SJSA1 (cell line): ENCODE measurements around the gene MST1R. TPM values are rescaled to one million over a fixed set of nuclear protein-coding genes. Genes with fewer than 3 reads are reported as not detected.
A peak's percentile ranks its signal among the peaks of the same experiment; 100 is the strongest.
"Not testable (repeated sequence)": the region's sequence is repeated elsewhere in the genome, so short reads cannot be mapped to it uniquely, and the experiment has no call there.

Source experiments
- DNase-seq, 2 experiments: peaks; one replicate each; pipeline ENCODE4 v3.0.0-alpha.2; 2015 to 2020; ENCODE audit warnings: low spot score in 2 of 2, low read depth in 1 of 2
- H3K27ac ChIP-seq: fragments of 250-450 bp; sonication (Bioruptor Pico); 2 replicates; pipeline ENCODE4 v1.5.1; 2020; ENCODE audit warnings: mild to moderate bottlenecking, moderate library complexity
- H3K27me3 ChIP-seq: fragments of 250-450 bp; sonication (Bioruptor Pico); replicated peaks from 2 replicates; pipeline ENCODE4 v1.5.1; 2020; ENCODE audit warnings: mild to moderate bottlenecking, moderate library complexity
- H3K36me3 ChIP-seq: fragments of 250-450 bp; sonication (Bioruptor Pico); 2 replicates; pipeline ENCODE4 v1.5.1; 2020; ENCODE audit warnings: mild to moderate bottlenecking
- H3K4me1 ChIP-seq: fragments of 250-450 bp; sonication (Bioruptor Pico); replicated peaks from 2 replicates; pipeline ENCODE4 v1.6.1; 2021; ENCODE audit warnings: mild to moderate bottlenecking
- H3K4me3 ChIP-seq: fragments of 250-450 bp; sonication (Bioruptor Pico); 2 replicates; pipeline ENCODE4 v1.5.1; 2020; ENCODE audit warnings: mild to moderate bottlenecking
- H3K9me3 ChIP-seq: fragments of 250-450 bp; sonication (Bioruptor Pico); replicated peaks from 2 replicates; pipeline ENCODE4 v1.5.1; 2020; ENCODE audit warnings: mild to moderate bottlenecking
- total RNA-seq: library from RNA; depleted of rRNA; stranded (reverse); fragments of >200 nt; shearing (Covaris generic); gene quantifications from 2 replicates; pipeline ENCODE4 v1.2.3, GENCODE V29; 2014; rRNA removed

MST1R gene
- total RNA-seq = not detected in 2 replicates

DNA sequence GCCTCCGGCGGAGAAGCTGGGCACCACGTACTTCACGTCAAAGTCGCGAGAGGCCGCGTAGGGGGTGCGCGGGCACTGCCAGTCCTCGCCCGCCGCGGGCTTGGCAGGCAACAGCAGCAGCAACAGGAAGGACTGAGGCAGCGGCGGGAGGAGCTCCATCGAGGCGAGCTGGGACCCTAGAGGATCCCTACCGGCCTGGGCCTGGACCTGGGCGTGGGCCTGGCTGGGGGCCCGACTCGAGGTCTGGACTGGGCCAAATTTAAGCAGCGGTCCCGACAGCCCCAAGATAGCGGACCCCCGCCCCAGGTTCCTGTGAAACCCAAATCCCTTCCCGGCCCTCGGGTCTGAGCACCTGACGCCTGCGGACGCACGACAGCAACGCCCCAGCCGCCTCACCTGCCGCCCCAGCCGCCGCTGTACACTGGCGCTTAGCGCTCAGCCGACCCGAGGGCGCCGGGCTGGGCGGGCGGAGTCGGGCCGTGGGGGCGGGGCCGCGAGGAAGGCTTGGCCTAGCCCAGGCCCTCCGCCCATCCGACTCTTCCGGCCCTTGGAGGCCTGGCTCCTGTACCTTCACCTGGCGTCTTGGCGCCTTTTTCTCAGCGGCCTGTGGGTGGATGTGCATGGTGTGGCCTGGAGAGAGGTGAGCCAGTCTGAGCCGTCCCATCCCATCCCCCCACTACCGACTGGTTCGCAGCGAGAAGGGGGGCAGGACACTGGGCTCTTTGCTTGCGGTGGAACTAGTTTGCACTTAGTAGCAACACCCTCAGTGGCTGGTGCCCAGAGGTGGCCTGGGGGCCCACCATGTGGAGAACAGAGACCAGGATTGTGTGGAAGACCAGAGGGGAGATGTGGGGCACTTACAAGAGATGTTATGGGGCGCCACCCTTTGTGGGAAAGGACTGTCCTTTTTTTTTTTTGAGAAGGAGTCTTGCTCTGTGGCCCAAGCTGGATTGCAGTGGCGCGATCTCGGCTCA is at the start of gene MST1R:
MST1R (minus strand) TSS at position 423 of the 974 bp plus-strand sequence; CDS start at position 159, 264 bp downstream.
- Histone ChIP-seq H3K27ac (no peak within 1 kb of the TSS), H3K9me3 (no peaks in the 10 kb centered on the region), H3K4me1 (no peaks in the 10 kb centered on the region; the same call in 1 of the 2 replicates), H3K27me3 (no peaks in the 10 kb centered on the region), H3K4me3 (no peak within 1 kb of the TSS), H3K36me3 (no peaks in the 10 kb centered on the region)
- no peak for DNase-seq

DNA sequence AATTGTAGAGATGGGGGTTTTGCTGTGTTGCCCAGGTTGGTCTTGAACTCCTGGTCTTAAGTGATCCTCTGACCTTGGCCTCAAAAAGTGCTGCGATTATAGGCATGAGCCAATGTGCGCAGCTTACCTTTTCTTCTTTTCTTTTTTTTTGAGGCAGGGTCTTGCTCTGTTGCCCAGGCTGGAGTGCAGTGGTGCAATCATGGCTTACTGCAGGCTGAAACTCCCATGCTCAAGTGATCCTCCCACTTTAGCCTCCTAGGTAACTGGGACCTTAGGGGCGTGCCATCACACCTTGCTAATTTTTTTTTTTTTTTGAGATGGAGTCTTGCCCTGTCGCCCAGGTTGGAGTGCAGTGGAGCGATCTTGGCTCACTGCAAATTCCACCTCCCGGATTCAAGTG is 49.3 kb upstream of the MST1R start:
- peaks cover 17% of the 10 kb centered on the region for H3K4me1 ChIP-seq
- no peak overlapping the region for H3K27ac ChIP-seq
- H3K9me3 ChIP-seq = no peaks in the 10 kb centered on the region
- H3K36me3 ChIP-seq = no peaks in the 10 kb centered on the region
- H3K4me3 ChIP-seq = no peak overlapping the region
- H3K27me3 ChIP-seq = no peaks in the 10 kb centered on the region
- no peak for DNase-seq

DNA sequence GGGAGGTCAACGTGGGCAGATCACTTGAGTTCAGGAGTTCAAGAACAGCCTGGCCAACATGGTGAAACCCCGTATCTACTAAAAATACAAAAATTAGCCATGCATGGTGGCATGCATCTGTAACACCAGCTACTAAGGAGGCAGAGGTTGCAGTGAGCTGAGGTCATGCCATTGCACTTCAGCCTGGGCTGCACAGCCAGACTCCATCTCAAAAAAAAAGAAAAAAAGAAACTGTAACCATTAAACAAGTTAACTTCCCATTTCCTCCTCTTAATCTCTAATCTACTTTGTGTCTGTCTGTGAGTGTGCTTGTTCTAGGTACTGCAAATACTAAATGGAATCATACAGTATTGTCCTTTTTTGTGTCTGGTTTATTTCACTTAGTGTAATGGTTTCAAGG is 39.0 kb upstream of the MST1R start:
- Histone ChIP-seq H3K27ac (no peak overlapping the region), H3K36me3 (peaks cover 10% of the 10 kb centered on the region), H3K4me1 (peaks cover 8% of the 10 kb centered on the region), H3K4me3 (no peak overlapping the region), H3K9me3 (no peaks in the 10 kb centered on the region), H3K27me3 (no peaks in the 10 kb centered on the region)
- DNase-seq = no peak

DNA sequence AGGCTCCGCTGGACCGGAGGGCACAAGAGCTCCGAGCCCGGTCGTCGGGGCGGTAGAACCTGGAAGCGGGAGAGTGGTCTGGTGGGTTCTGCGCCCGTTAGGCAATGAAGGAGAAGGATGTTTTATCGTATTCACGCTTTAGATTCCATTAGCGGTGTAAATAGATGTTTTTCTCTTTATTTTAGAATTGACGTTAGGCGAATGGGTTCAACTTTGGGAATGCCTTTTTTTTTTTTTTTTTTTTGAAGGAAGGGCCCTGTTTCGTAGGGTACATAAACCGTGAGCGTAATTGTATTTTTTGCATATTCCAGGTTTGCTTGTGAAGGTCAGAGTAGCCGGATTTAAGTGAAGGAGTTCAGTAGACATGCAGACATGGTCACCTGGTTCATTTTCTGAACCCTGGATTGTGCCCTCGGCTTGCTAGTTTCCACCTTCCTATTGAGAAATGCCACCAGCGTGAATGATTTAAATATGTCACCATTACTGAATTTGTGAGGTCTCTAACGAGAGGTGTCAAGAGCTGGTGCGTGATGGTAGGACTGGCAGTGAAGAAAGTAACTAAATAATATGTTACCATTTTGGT is 37.1 kb upstream of the MST1R start:
- Histone ChIP-seq H3K9me3 (no peaks in the 10 kb centered on the region), H3K36me3 (peaks cover 10% of the 10 kb centered on the region), H3K27ac (peak overlapping the region; percentile 83), H3K4me1 (peaks cover 8% of the 10 kb centered on the region), H3K4me3 (peak overlapping the region; percentile 86), H3K27me3 (no peaks in the 10 kb centered on the region)
- no peak for DNase-seq

DNA sequence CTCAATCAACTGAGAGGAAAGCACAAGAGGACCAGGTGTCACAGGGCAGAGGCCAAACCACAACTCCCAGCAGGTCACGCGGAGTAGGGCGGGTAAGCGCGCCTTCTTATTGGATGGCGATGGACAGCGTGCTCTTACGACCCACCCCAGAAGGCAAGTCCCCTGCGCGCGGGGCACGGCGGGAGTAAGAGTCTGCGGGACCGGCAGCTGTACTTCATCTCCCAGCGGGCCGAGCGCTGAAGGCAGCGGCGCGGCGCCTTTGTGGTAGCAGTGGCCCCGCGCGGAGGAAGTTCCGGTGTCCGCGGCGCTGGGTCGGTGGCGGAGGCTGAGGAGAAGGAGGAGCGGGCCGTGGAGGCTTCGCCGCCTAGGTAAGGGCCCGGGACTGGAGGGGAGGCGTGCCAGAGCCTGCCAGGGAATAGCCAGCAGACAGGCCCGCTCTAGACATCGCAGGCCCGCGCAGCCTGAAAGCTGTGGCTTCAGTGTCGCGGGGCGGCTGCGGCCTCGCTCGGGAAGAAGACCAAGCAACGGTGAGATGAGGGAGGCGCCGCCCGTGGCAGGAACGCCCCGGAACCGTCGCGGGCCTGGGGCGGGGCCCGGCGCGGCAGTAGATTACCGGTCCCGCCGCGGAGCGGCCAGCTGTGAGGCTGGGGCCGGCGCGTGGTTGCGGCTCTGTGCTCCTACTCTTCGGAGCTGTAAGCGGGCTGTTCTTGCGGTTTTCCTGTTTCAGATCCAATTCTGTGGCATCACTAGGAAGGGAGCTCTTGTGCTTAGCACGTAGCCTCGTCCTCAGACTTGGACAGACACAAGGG is 36.4 kb upstream of the MST1R start, which contains the start of gene RBM6:
RBM6 (plus strand) TSS at position 293 of the 809 bp plus-strand sequence. CDS start 22,492 bp downstream, outside the sequence.
- H3K27me3 ChIP-seq = no peaks in the 10 kb centered on the region
- peak within 1 kb of the TSS; percentile 86 for H3K4me3 ChIP-seq
- DNase-seq = peak; percentile 94
- peaks cover 10% of the 10 kb centered on the region for H3K36me3 ChIP-seq
- peak within 1 kb of the TSS; percentile 83 for H3K27ac ChIP-seq
- peaks cover 8% of the 10 kb centered on the region for H3K4me1 ChIP-seq
- no peaks in the 10 kb centered on the region for H3K9me3 ChIP-seq

DNA sequence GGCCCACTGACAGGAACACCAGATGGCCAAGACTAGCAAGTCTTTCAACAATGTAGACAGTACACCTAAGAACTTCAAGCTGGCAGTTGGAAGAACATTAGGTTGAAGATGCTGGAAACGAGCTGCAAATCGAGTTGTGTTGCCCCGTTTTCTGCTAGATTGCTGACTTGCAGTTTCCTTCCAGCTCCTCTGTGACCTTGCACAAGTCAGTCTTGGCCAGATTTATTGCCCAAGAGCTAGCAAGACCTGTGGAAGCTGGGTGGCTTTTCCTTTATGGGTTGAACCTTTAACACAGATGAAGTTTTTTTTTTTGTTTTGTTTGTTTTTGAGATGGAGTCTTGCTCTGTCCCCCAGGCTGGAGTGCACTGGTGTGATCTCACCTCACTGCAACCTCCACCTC is 33.4 kb upstream of the MST1R start:
- no peaks in the 10 kb centered on the region for H3K27me3 ChIP-seq
- no peaks in the 10 kb centered on the region for H3K9me3 ChIP-seq
- H3K4me1 ChIP-seq = peaks cover 8% of the 10 kb centered on the region
- no peak overlapping the region for H3K27ac ChIP-seq
- H3K36me3 ChIP-seq = peaks cover 6% of the 10 kb centered on the region
- no peak overlapping the region for H3K4me3 ChIP-seq
- no peak for DNase-seq

DNA sequence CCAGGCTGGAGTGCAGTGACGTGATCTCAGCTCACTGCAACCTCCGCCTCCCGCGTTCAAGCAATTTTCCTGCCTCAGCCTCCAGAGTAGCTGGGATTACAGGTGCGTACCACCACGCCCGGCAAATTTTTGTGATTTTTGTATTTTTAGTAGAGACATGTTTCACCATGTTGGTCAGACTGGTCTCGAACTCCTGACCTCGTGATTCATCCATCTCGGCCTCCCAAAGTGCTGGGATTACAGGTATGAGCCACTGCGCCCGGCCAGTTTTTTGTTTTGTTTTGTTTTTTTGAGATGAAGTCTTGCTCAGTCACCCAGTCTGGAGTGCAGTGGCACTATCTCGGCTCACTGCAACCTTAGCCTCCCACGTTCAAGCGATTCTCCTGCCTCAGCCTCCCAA is 28.6 kb upstream of the MST1R start:
- H3K27ac ChIP-seq, H3K4me3 ChIP-seq, H3K36me3 ChIP-seq, DNase-seq, H3K27me3 ChIP-seq, H3K9me3 ChIP-seq: not testable (repeated sequence)
- peaks cover 13% of the 10 kb centered on the region for H3K4me1 ChIP-seq

DNA sequence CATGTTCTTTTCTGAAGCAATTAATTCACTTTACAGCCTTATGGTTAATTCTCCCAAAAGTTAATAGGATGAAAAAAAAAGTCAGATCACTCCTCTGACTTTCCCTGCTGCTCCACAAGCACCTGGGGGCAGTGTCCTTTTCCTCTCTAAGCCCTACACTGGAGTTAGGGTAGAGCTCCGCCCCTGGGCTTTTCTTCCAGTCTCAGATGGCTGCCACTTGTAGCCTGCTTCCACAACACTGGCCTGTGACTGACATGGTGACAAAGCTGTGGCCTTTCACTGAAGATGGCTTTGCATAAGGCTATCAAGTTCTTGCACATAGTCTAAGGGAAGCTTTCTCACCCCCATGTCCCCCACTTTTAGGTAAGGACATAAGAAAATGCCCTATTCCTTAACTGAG is 27.2 kb upstream of the MST1R start:
- Histone ChIP-seq H3K4me1 (peaks cover 13% of the 10 kb centered on the region), H3K27me3 (no peaks in the 10 kb centered on the region), H3K27ac (no peak overlapping the region), H3K36me3 (no peaks in the 10 kb centered on the region), H3K4me3 (no peak overlapping the region), H3K9me3 (no peaks in the 10 kb centered on the region)
- no peak for DNase-seq

DNA sequence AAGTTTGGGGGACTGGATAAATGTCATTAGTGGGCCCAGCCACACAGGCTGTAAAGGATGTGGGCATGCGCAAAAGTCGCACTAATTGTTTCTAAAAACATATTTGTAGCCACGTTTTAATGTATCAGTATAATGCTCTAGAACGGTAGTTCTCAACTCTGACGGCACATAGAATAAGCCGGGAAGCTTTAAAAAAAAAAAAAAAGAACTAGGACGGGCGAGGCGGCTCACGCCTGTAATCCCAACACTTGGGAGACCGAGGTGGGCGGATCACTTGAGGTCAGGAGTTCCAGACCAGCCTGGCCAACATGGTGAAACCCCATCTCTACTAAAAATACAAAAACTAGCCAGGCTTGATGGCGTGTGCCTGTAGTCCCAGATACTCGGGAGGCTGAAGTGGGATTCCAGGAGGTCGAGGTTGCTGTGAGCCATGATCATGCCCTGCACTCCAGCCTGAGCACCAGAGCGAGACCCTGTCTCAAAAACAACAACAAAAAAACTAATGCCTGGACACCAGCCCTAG is 26.6 kb upstream of the MST1R start:
- H3K4me1 ChIP-seq = peaks cover 13% of the 10 kb centered on the region
- DNase-seq = no peak
- no peaks in the 10 kb centered on the region for H3K27me3 ChIP-seq
- peak overlapping the region; percentile 37; the same call in 1 of the 2 replicates for H3K27ac ChIP-seq
- H3K9me3 ChIP-seq = no peaks in the 10 kb centered on the region
- H3K4me3 ChIP-seq = peak overlapping the region; percentile 60
- H3K36me3 ChIP-seq = no peaks in the 10 kb centered on the region

DNA sequence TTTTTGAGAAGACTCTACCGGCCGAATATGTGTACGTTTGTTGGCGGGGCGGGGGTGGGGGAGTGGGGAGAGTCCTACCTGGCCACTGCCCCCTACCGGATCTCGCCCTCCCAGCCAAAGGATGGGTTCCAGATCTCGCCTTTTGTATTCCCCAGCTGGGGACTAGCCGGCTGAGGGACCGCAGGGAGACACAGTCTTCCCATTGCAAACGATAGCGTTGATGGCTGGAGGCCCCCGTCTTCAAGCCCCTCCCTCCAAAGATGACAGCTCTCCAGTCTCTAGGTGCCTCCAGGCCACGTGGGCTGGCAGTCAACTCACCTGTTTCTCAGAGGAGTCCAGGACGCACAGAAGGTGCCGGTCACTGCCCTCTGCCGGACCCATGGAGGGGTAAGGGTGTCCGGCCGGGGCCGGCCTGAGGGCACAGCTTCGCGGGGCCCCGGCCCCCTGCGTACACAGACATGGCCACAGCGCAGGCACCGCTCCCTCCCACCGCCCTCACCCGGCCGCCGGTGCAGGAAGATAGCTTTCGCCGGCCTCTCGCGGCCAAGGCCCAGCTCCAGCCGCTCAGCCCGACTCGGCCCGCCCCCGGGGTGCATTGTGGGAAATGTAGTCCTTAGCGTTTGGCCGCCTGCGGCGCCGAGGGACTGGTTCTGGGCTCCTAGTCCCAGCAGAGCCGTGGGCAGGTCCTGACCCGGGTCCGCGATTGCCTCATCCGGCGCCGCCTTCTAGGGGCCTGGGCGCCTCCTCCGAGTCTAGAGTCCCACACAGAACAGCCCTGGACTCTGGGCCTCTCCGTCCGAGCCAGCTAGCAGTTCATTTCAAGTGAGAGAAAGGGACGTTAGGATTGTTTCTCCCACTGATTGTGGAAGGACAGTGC is 25.9 kb upstream of the MST1R start, which contains the start of gene MON1A:
MON1A (minus strand) TSS at position 521 of the 877 bp plus-strand sequence. CDS start 16,465 bp downstream, outside the sequence.
- no peaks in the 10 kb centered on the region for H3K9me3 ChIP-seq
- no peaks in the 10 kb centered on the region for H3K36me3 ChIP-seq
- DNase-seq = peak; percentile 81 to 93

DNA sequence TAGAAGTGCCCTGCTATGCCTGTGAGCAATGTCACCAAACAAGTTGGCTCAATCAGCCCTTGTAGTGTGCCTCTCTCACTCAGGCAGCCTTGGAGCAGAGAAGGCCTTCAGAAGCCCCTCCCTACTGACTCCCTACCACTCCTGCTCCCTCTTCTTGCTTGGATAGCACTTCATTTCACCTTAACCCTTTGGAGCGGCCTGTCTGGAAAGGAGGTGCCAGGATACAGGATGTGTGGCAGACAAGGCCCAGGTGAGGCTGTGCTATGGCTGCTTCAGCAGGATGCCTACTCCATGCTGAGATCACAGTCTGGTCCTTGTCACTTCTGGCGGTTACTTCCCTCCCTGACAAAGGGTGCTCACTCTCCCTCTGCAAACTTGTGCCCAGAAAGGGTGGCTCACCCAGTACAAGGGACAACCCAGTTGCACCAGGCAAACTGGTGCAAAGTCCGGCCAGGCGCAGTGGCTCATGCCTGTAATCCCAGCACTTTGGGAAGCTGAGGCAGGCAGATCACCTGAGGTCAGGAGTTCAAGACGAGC is 24.9 kb upstream of the MST1R start:
- Histone ChIP-seq H3K4me3 (peak overlapping the region; percentile 60), H3K9me3 (no peaks in the 10 kb centered on the region), H3K36me3 (no peaks in the 10 kb centered on the region), H3K4me1 (peaks cover 25% of the 10 kb centered on the region), H3K27me3 (no peaks in the 10 kb centered on the region), H3K27ac (no peak overlapping the region)
- DNase-seq = no peak

More for the DNA sequence above, 25.9 kb upstream of the MST1R start, which contains the start of gene MON1A:
- no peaks in the 10 kb centered on the region for H3K27me3 ChIP-seq
- H3K4me3 ChIP-seq = peak within 1 kb of the TSS; percentile 60
- H3K27ac ChIP-seq = peak within 1 kb of the TSS; percentile 37; the same call in 1 of the 2 replicates
- H3K4me1 ChIP-seq = peaks cover 20% of the 10 kb centered on the region

DNA sequence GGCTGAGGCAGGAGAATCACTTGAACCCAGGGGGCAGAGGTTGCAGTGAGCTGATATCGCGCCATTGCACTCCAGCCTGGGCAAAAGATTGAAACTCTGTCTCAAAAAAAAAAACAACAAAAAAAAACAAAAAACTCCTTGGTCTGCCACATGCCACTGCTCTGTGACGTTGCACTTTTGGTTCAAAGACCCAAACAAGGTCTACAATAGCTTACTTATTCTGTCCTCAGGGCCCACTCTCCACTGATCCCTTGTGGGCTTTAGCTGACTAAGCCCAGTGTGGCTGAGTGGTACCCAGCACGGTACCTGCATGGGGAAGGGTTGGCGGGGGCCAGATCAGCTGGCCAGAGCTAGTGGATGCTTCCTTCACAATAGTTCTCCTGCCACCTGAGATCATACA is 24.1 kb upstream of the MST1R start:
- peaks cover 25% of the 10 kb centered on the region for H3K4me1 ChIP-seq
- no peaks in the 10 kb centered on the region for H3K36me3 ChIP-seq
- no peaks in the 10 kb centered on the region for H3K27me3 ChIP-seq
- H3K9me3 ChIP-seq = no peaks in the 10 kb centered on the region
- H3K4me3 ChIP-seq = no peak overlapping the region
- DNase-seq = no peak
- H3K27ac ChIP-seq = no peak overlapping the region
